GM23338 (cell line): ENCODE results near the gene PLOD3. TPM values are rescaled to one million over a fixed set of nuclear protein-coding genes. Genes with fewer than 3 reads are reported as not detected.

Experiments
- ATAC-seq: fragments of 200-7000 bp; cut with Tn5 transposase; 3 replicates; pipeline ENCODE4 v1.9.1; 2020
- DNase-seq: peaks from one replicate; pipeline ENCODE4 v3.0.0-alpha.2; 2015; ENCODE audit warnings: low spot score
- H2AFZ ChIP-seq: fragments of 200-600 bp; sonication (generic); 2 replicates; pipeline ENCODE4 v1.8.0; 2016; ENCODE audit warnings: antibody characterized with exemption, mild to moderate bottlenecking, moderate library complexity
- H3F3A ChIP-seq: fragments of 200-600 bp; sonication (generic); replicated peaks from 2 replicates; pipeline ENCODE4 v1.8.0; 2017; ENCODE audit warnings: antibody characterized with exemption, mixed run types, low read depth
- H3K27ac ChIP-seq: fragments of 200-600 bp; sonication (generic); 2 replicates; pipeline ENCODE4 v1.6.1; 2016; ENCODE audit warnings: low read depth
- H3K27me3 ChIP-seq: fragments of 200-600 bp; sonication (generic); 2 replicates; pipeline ENCODE4 v1.8.0; 2016; ENCODE audit warnings: mild to moderate bottlenecking, mixed run types, moderate library complexity; ENCODE audit not compliant: insufficient read depth
- H3K36me3 ChIP-seq: fragments of 200-600 bp; sonication (generic); 2 replicates; pipeline ENCODE4 v1.8.0; 2016; ENCODE audit warnings: mild to moderate bottlenecking; ENCODE audit not compliant: insufficient read depth
- H3K4me1 ChIP-seq: fragments of 200-600 bp; sonication (generic); 2 replicates; pipeline ENCODE4 v1.8.0; 2016; ENCODE audit warnings: mild to moderate bottlenecking, moderate library complexity; ENCODE audit not compliant: insufficient read depth
- H3K4me2 ChIP-seq: fragments of 200-600 bp; sonication (generic); 2 replicates; pipeline ENCODE4 v1.7.1; 2017; ENCODE audit warnings: mixed run types
- H3K4me3 ChIP-seq: fragments of 200-600 bp; sonication (generic); 2 replicates; pipeline ENCODE4 v1.6.1; 2016; ENCODE audit warnings: mixed run types
- H3K79me2 ChIP-seq: fragments of 200-600 bp; sonication (generic); replicated peaks from 2 replicates; pipeline ENCODE4 v1.8.0; 2017; ENCODE audit warnings: mild to moderate bottlenecking; ENCODE audit not compliant: insufficient read depth
- H3K9me2 ChIP-seq: fragments of 200-600 bp; sonication (generic); 2 replicates; pipeline ENCODE4 v1.8.0; 2017; ENCODE audit not compliant: insufficient read depth
- H4K20me1 ChIP-seq: fragments of 200-600 bp; sonication (generic); replicated peaks from 2 replicates; pipeline ENCODE4 v1.8.0; 2017; ENCODE audit warnings: mild to moderate bottlenecking; ENCODE audit not compliant: insufficient read depth
- H3K27ac Mint-ChIP-seq: 2 replicates; pipeline ENCODE4 v1.8.0; 2020; ENCODE audit warnings: inconsistent platforms, mild to moderate bottlenecking, moderate library complexity, mixed read lengths
- H3K27me3 Mint-ChIP-seq: 3 replicates; pipeline ENCODE4 v1.8.0; 2022; ENCODE audit warnings: low read depth, mild to moderate bottlenecking, moderate library complexity, mixed read lengths, inconsistent platforms; ENCODE audit not compliant: insufficient read depth, poor library complexity
- H3K36me3 Mint-ChIP-seq: 3 replicates; pipeline ENCODE4 v1.8.0; 2021; ENCODE audit warnings: low read depth, mild to moderate bottlenecking, inconsistent platforms, moderate library complexity, mixed read lengths
- H3K4me1 Mint-ChIP-seq: 3 replicates; pipeline ENCODE4 v1.8.0; 2020; ENCODE audit warnings: mild to moderate bottlenecking, inconsistent platforms, mixed read lengths
- H3K4me3 Mint-ChIP-seq: 3 replicates; pipeline ENCODE4 v1.8.0; 2021; ENCODE audit warnings: moderate library complexity, mild to moderate bottlenecking, inconsistent platforms, mixed read lengths
- H3K9me3 Mint-ChIP-seq: 3 replicates; pipeline ENCODE4 v1.8.0; 2020; ENCODE audit warnings: moderate library complexity, mild to moderate bottlenecking, inconsistent platforms, mixed read lengths
- CREB1 ChIP-seq: fragments of 250-450 bp; sonication (Bioruptor Pico); IDR thresholded peaks from 2 replicates; pipeline ENCODE4 v1.5.0; 2020; ENCODE audit warnings: low read depth, mild to moderate bottlenecking, moderate library complexity
- EZH2 ChIP-seq: fragments of 200-600 bp; sonication (generic); IDR thresholded peaks from one replicate; pipeline ENCODE4 v1.8.0; 2017; ENCODE audit warnings: antibody characterized with exemption, mild to moderate bottlenecking, low read depth; ENCODE audit not compliant: unreplicated experiment
- JUNB ChIP-seq: IDR thresholded peaks from one replicate; pipeline ENCODE4 v1.6.1; 2016; ENCODE audit warnings: antibody characterized with exemption; ENCODE audit not compliant: unreplicated experiment
- NANOG ChIP-seq: IDR thresholded peaks from 2 replicates; pipeline ENCODE4 v1.6.1; 2016; ENCODE audit warnings: antibody characterized with exemption, borderline replicate concordance
- POLR2AphosphoS5 ChIP-seq: IDR thresholded peaks from 2 replicates; pipeline ENCODE4 v1.6.1; 2016; ENCODE audit warnings: antibody characterized with exemption, low read depth
- REST ChIP-seq: IDR thresholded peaks from one replicate; pipeline ENCODE4 v1.6.1; 2018; ENCODE audit warnings: antibody characterized with exemption; ENCODE audit not compliant: unreplicated experiment
- STAT1 ChIP-seq: IDR thresholded peaks from one replicate; pipeline ENCODE4 v1.6.1; 2016; ENCODE audit warnings: antibody characterized with exemption; ENCODE audit not compliant: unreplicated experiment
- ZNF114 ChIP-seq: fragments of 250-450 bp; sonication (Bioruptor Pico); IDR thresholded peaks from 2 replicates; pipeline ENCODE4 v1.5.0; 2020; ENCODE audit warnings: mild to moderate bottlenecking, moderate library complexity
- ZNF331 ChIP-seq: fragments of 250-450 bp; sonication (Bioruptor Pico); IDR thresholded peaks from 2 replicates; pipeline ENCODE4 v1.5.0; 2020; ENCODE audit warnings: low read depth, mild to moderate bottlenecking, moderate library complexity
- ZNF462 ChIP-seq: fragments of 250-450 bp; sonication (Bioruptor Pico); IDR thresholded peaks from 2 replicates; pipeline ENCODE4 v1.5.0; 2020; ENCODE audit warnings: mild to moderate bottlenecking, moderate library complexity
- polyA plus RNA-seq: library from polyadenylated mRNA; unstranded; fragments of >200 nt; fragmentation: Nextera tagmentation; extraction: Ambion mirVana; gene quantifications from 2 replicates; pipeline ENCODE4 v1.2.1, GENCODE V29; 2016
- total RNA-seq: library from RNA; depleted of rRNA; stranded (reverse); fragments of >200 nt; shearing (Covaris generic); gene quantifications from 2 replicates; pipeline ENCODE4 v1.2.3, GENCODE V29; 2014

Gene PLOD3
- total and polyA plus RNA-seq, 2 experiments from 2014 or later: 35.2 to 40.7 TPM

- Histone ChIP-seq H3K4me2 (no peak overlapping the region), H3K4me1 (peaks cover 9% of the 10 kb centered on the region; the same call in 1 of the 2 replicates), H3K9me2 (no peaks in the 10 kb centered on the region), H3K27ac (no peak overlapping the region), H3K4me3 (no peak overlapping the region), H3K27me3 (peaks cover 90% of the 10 kb centered on the region), H2AFZ (no peak overlapping the region), H3K79me2 (no peaks in the 10 kb centered on the region), H3K36me3 (no peaks in the 10 kb centered on the region; the same call in 1 of the 2 replicates), H4K20me1 (no peaks in the 10 kb centered on the region), H3F3A (peaks cover 14% of the 10 kb centered on the region)
- Mint-ChIP-seq H3K4me3 (no peak overlapping the region), H3K27me3 (peaks cover 83% of the 10 kb centered on the region), H3K36me3 (no peaks in the 10 kb centered on the region), H3K9me3 (peaks cover 4% of the 10 kb centered on the region; the same call in 2 of the 3 replicates), H3K4me1 (peaks cover 25% of the 10 kb centered on the region), H3K27ac (no peak overlapping the region)
- ATAC-seq (no peak), DNase-seq (no peak)
- TF ChIP-seq REST (no peak), JUNB (no peak), NANOG (no peak), EZH2 (no peak), ZNF462 (no peak), CREB1 (CRISPR knock-in tag) (no peak), ZNF114 (no peak), POLR2AphosphoS5 (no peak), STAT1 (no peak), ZNF331 (CRISPR knock-in tag) (no peak)
These were observed 39.7 kb downstream of the PLOD3 start for GRCh38 chr7:101177644-101178043.
